Gastrocnemius medialis (tissue), 4 donors: Measurements from ENCODE around the gene FOXP4.

ENCODE experiments used
- CTCF ChIP-seq, 5 experiments: fragments of 450-650 bp in 3 of 5; fragments of 200-600 bp in 2 of 5; sonication (generic) in 2 of 5; IDR thresholded peaks in 4 of 5; conservative IDR thresholded peaks in 1 of 5; 1 replicate in 4 of 5; 2 replicates in 1 of 5; pipeline ENCODE4 v1.5.1; 2016 to 2019; ENCODE audit warnings: antibody characterized with exemption in 5 of 5, mild to moderate bottlenecking in 3 of 5, moderate library complexity in 3 of 5
- POLR2A ChIP-seq, 2 donors: fragments of 450-650 bp; IDR thresholded peaks; one replicate each; pipeline ENCODE4 v1.6.1; 2017; ENCODE audit warnings: antibody characterized with exemption in 2 of 2, mild to moderate bottlenecking in 2 of 2, moderate library complexity in 2 of 2

DNA sequence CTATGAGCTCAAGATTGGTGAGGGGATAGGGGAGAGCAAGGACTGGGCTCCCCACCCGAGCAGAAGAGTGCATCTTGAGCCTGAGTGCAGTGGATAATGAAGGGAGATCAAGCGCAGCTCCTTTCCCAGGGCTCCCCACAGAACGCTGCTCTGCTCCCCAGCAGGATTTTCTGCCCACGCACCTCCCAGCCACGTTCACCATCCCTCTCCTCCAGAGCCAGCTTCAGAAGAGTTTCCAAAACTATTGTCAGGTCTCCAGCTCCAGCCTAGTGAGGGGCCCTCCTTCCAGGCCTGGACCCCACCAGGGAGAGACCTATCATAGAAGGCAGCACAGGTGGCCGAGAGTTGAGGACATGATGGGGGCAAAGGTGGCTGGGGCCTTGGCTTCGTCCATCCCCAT, 34.5 kb downstream of the FOXP4 start:
- no peak for TF ChIP-seq CTCF (IDR thresholded peaks at IDR 0.05 in 4 of 5, conservative IDR thresholded peaks at IDR 0.05 in 1 of 5)
- no peak for TF ChIP-seq POLR2A (IDR thresholded peaks at IDR 0.05)
